Measurements from ENCODE around the gene AGAP3. TPM values are rescaled to one million over a fixed set of nuclear protein-coding genes. Genes with fewer than 3 reads are reported as not detected.
A peak's percentile ranks its signal among the peaks of the same experiment; 100 is the strongest.

The AGAP3 gene
- total RNA-seq, 1 experiment from 2014 or later = 1.6 TPM

DNA sequence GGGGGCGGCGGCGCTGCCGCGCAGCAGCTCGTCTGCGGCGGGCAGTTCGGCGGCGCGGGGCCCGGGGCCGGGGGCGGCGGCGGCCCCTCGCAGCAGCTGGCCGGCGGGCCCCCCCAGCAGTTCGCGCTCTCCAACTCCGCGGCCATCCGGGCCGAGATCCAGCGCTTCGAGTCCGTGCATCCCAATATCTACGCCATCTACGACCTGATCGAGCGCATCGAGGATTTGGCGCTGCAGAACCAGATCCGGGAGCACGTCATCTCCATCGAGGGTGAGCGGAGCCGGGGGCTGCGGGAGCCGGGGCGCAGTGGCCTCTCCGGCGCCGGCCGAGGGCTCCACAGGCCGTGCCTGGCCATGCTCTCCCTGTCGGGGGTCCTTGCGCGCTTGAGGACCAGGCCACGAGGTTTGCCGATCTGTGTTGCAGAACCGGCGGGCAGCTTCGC is 548 bp downstream of the AGAP3 start:
- H3K9ac ChIP-seq (ENCODE audit: low read length) = no peak overlapping the region
- H3K79me2 ChIP-seq (ENCODE audit: low read length) = peaks cover 14% of the 10 kb centered on the region
- no peaks in the 10 kb centered on the region for H3K9me2 ChIP-seq (replicated peaks; ENCODE audit: insufficient read depth, low read length)
- peaks cover 22% of the 10 kb centered on the region for H3K4me1 ChIP-seq (ENCODE audit: low read length)
- no peaks in the 10 kb centered on the region for H3K9me3 ChIP-seq (ENCODE audit: low read length)
- DNase-seq = no peak
- H3K27me3 ChIP-seq (ENCODE audit: low read length) = no peaks in the 10 kb centered on the region
- H3K36me3 ChIP-seq (ENCODE audit: insufficient read depth, low read length) = no peaks in the 10 kb centered on the region
- H3K4me2 ChIP-seq (ENCODE audit: low read depth, low read length, poor library complexity, severe bottlenecking) = no peak overlapping the region
- no peak overlapping the region for H3K4me3 ChIP-seq (ENCODE audit: low read length)
- H4K20me1 ChIP-seq (ENCODE audit: insufficient read depth, low read depth, low read length) = no peaks in the 10 kb centered on the region
- no peak overlapping the region for H3K27ac ChIP-seq (ENCODE audit: low read length)
- no peak overlapping the region for H2AFZ ChIP-seq (ENCODE audit: low read length)

DNA sequence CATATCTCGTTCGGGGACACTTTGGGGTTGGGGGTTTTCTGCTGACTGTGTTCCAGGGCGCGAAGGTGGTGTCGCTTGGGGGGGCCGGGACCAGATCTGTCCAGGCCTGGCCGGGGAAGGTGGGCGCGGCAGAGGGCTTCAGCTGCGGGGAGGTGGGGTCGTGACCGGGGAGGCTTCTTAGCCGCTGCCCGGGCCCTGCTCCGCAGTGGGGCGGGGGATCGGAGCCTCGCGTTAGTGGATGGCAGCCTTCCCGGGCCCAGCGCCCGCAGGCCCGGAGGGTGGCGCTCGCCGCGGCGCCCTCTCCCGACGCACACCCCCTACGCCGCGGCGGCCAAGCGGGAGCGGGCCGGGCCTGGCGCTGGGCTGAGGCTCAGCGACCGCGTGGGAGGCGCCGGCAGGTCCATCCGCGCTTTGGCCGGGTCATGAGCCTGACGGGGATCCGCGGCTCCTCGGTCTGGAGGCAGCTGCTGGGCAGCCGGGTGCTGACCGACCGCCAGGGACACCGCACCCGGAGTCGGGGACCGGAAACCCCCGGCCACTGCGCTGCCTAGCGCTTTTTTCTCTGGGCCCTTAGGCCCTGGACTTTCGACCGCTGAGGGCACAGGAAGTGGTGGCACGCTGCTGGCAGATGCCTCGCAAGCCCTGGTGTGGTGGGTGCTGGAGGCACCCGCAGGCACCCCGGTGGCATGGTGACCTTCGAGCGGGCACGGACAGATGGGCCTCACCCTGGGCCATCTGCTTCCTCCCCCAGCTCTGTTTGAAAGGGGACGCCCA is 1.2 kb downstream of the AGAP3 start:
- no peak overlapping the region for H3K4me2 ChIP-seq (ENCODE audit: low read depth, low read length, poor library complexity, severe bottlenecking)
- no peak overlapping the region for H2AFZ ChIP-seq (ENCODE audit: low read length)
- no peak overlapping the region for H3K4me3 ChIP-seq (ENCODE audit: low read length)
- peaks cover 8% of the 10 kb centered on the region for H3K79me2 ChIP-seq (ENCODE audit: low read length)
- H3K27ac ChIP-seq (ENCODE audit: low read length) = no peak overlapping the region
- H4K20me1 ChIP-seq (ENCODE audit: insufficient read depth, low read depth, low read length) = no peaks in the 10 kb centered on the region
- no peak for DNase-seq
- H3K4me1 ChIP-seq (ENCODE audit: low read length) = peaks cover 16% of the 10 kb centered on the region
- no peak overlapping the region for H3K9ac ChIP-seq (ENCODE audit: low read length)
- no peaks in the 10 kb centered on the region for H3K9me3 ChIP-seq (ENCODE audit: low read length)
- H3K27me3 ChIP-seq (ENCODE audit: low read length) = no peaks in the 10 kb centered on the region
- no peaks in the 10 kb centered on the region for H3K36me3 ChIP-seq (ENCODE audit: insufficient read depth, low read length)
- H3K9me2 ChIP-seq (replicated peaks; ENCODE audit: insufficient read depth, low read length) = no peaks in the 10 kb centered on the region

GRCh38 chr7:151088019-151088855 is 2.0 kb downstream of the AGAP3 start:
- no peak overlapping the region for H3K4me3 ChIP-seq (ENCODE audit: low read length)
- DNase-seq = no peak
- H3K9me2 ChIP-seq (replicated peaks; ENCODE audit: insufficient read depth, low read length) = no peaks in the 10 kb centered on the region
- no peaks in the 10 kb centered on the region for H3K79me2 ChIP-seq (ENCODE audit: low read length)
- H4K20me1 ChIP-seq (ENCODE audit: insufficient read depth, low read depth, low read length) = no peaks in the 10 kb centered on the region
- H3K9ac ChIP-seq (ENCODE audit: low read length) = no peak overlapping the region
- no peak overlapping the region for H2AFZ ChIP-seq (ENCODE audit: low read length)
- no peaks in the 10 kb centered on the region for H3K9me3 ChIP-seq (ENCODE audit: low read length)
- H3K36me3 ChIP-seq (ENCODE audit: insufficient read depth, low read length) = no peaks in the 10 kb centered on the region
- peaks cover 14% of the 10 kb centered on the region for H3K4me1 ChIP-seq (ENCODE audit: low read length)
- no peak overlapping the region for H3K4me2 ChIP-seq (ENCODE audit: low read depth, low read length, poor library complexity, severe bottlenecking)
- no peak overlapping the region for H3K27ac ChIP-seq (ENCODE audit: low read length)
- H3K27me3 ChIP-seq (ENCODE audit: low read length) = no peaks in the 10 kb centered on the region

- Histone ChIP-seq H3K79me2 (ENCODE audit: low read length) (no peaks in the 10 kb centered on the region), H3K27ac (ENCODE audit: low read length) (no peak overlapping the region), H3K4me1 (ENCODE audit: low read length) (peaks cover 7% of the 10 kb centered on the region), H3K36me3 (ENCODE audit: insufficient read depth, low read length) (no peaks in the 10 kb centered on the region), H3K9ac (ENCODE audit: low read length) (no peak overlapping the region), H3K4me3 (ENCODE audit: low read length) (no peak overlapping the region), H3K27me3 (ENCODE audit: low read length) (no peaks in the 10 kb centered on the region), H4K20me1 (ENCODE audit: insufficient read depth, low read depth, low read length) (no peaks in the 10 kb centered on the region), H3K9me2 (replicated peaks; ENCODE audit: insufficient read depth, low read length) (no peaks in the 10 kb centered on the region), H3K9me3 (ENCODE audit: low read length) (no peaks in the 10 kb centered on the region), H2AFZ (ENCODE audit: low read length) (no peak overlapping the region), H3K4me2 (ENCODE audit: low read depth, low read length, poor library complexity, severe bottlenecking) (no peak overlapping the region)
- no peak for DNase-seq
Measured at GRCh38 chr7:151088856-151089699, 2.8 kb downstream of the AGAP3 start.

- Histone ChIP-seq H3K9me2 (replicated peaks; ENCODE audit: insufficient read depth, low read length) (no peaks in the 10 kb centered on the region), H4K20me1 (ENCODE audit: insufficient read depth, low read depth, low read length) (no peaks in the 10 kb centered on the region), H3K4me1 (ENCODE audit: low read length) (peaks cover 2% of the 10 kb centered on the region), H3K9ac (ENCODE audit: low read length) (no peak overlapping the region), H3K36me3 (ENCODE audit: insufficient read depth, low read length) (no peaks in the 10 kb centered on the region), H3K4me3 (ENCODE audit: low read length) (no peak overlapping the region), H3K79me2 (ENCODE audit: low read length) (no peaks in the 10 kb centered on the region), H2AFZ (ENCODE audit: low read length) (no peak overlapping the region), H3K4me2 (ENCODE audit: low read depth, low read length, poor library complexity, severe bottlenecking) (no peak overlapping the region), H3K27ac (ENCODE audit: low read length) (no peak overlapping the region), H3K27me3 (ENCODE audit: low read length) (no peaks in the 10 kb centered on the region), H3K9me3 (ENCODE audit: low read length) (no peaks in the 10 kb centered on the region)
- no peak for DNase-seq
Measured at GRCh38 chr7:151089893-151090730, 3.8 kb downstream of the AGAP3 start.

GRCh38 chr7:151091003-151091402 is 4.7 kb downstream of the AGAP3 start:
- H3K4me2 ChIP-seq (ENCODE audit: low read depth, low read length, poor library complexity, severe bottlenecking) = no peak overlapping the region
- H3K27me3 ChIP-seq (ENCODE audit: low read length) = no peaks in the 10 kb centered on the region
- no peak overlapping the region for H3K9ac ChIP-seq (ENCODE audit: low read length)
- H3K79me2 ChIP-seq (ENCODE audit: low read length) = no peaks in the 10 kb centered on the region
- H3K36me3 ChIP-seq (ENCODE audit: insufficient read depth, low read length) = no peaks in the 10 kb centered on the region
- no peaks in the 10 kb centered on the region for H4K20me1 ChIP-seq (ENCODE audit: insufficient read depth, low read depth, low read length)
- H3K27ac ChIP-seq (ENCODE audit: low read length) = no peak overlapping the region
- H3K4me1 ChIP-seq (ENCODE audit: low read length) = no peaks in the 10 kb centered on the region
- no peak overlapping the region for H2AFZ ChIP-seq (ENCODE audit: low read length)
- H3K4me3 ChIP-seq (ENCODE audit: low read length) = no peak overlapping the region
- H3K9me2 ChIP-seq (replicated peaks; ENCODE audit: insufficient read depth, low read length) = no peaks in the 10 kb centered on the region
- H3K9me3 ChIP-seq (ENCODE audit: low read length) = no peaks in the 10 kb centered on the region
- no peak for DNase-seq

- Histone ChIP-seq H3K79me2 (ENCODE audit: low read length) (no peaks in the 10 kb centered on the region), H3K4me1 (ENCODE audit: low read length) (no peaks in the 10 kb centered on the region), H2AFZ (ENCODE audit: low read length) (no peak overlapping the region), H3K9me3 (ENCODE audit: low read length) (no peaks in the 10 kb centered on the region), H4K20me1 (ENCODE audit: insufficient read depth, low read depth, low read length) (no peaks in the 10 kb centered on the region), H3K4me3 (ENCODE audit: low read length) (no peak overlapping the region), H3K4me2 (ENCODE audit: low read depth, low read length, poor library complexity, severe bottlenecking) (no peak overlapping the region), H3K9ac (ENCODE audit: low read length) (no peak overlapping the region), H3K27ac (ENCODE audit: low read length) (no peak overlapping the region), H3K36me3 (ENCODE audit: insufficient read depth, low read length) (no peaks in the 10 kb centered on the region), H3K27me3 (ENCODE audit: low read length) (no peaks in the 10 kb centered on the region), H3K9me2 (replicated peaks; ENCODE audit: insufficient read depth, low read length) (no peaks in the 10 kb centered on the region)
- DNase-seq = peak; percentile 69
Measured at GRCh38 chr7:151091431-151091830, 5.2 kb downstream of the AGAP3 start.
